GM21423 (cell line): Measurements from ENCODE around the gene PDGFRB.
A peak's percentile ranks its signal among the peaks of the same experiment; 100 is the strongest.
"Not testable (repeated sequence)": the region's sequence is repeated elsewhere in the genome, so short reads cannot be mapped to it uniquely, and the experiment has no call there.

ENCODE experiments used
- ATAC-seq: cut with Tn5 transposase; IDR thresholded peaks from one replicate; pipeline ENCODE4 v1.9.1; 2021; ENCODE audit warnings: mild to moderate bottlenecking, moderate library complexity; ENCODE audit not compliant: unreplicated experiment

Gene PDGFRB

GRCh38 chr5:150092159-150092787 lies 63.4 kb downstream of the PDGFRB start:
- ATAC-seq: no peak

- ATAC-seq: no peak
Observed at GRCh38 chr5:150085950-150086715, 69.5 kb downstream of the PDGFRB start, which contains the start of gene CSF1R. Gene CSF1R (minus strand): TSS chr5:150086554. CDS start chr5:150086427, 127 bp downstream.

- no peak for ATAC-seq
Observed at GRCh38 chr5:150085191-150085912, 70.3 kb downstream of the PDGFRB start.

- ATAC-seq: not testable (repeated sequence)
Observed at GRCh38 chr5:150084754-150085153, 70.9 kb downstream of the PDGFRB start.

- ATAC-seq: no peak
Observed at GRCh38 chr5:150082889-150083288, 72.8 kb downstream of the PDGFRB start.

GRCh38 chr5:150082374-150082773 lies 73.3 kb downstream of the PDGFRB start:
- ATAC-seq: peak; percentile 11

GRCh38 chr5:150081541-150082283 lies 73.9 kb downstream of the PDGFRB start:
- ATAC-seq: peak; percentile 84

- no peak for ATAC-seq
Observed at GRCh38 chr5:150080696-150081435, 74.8 kb downstream of the PDGFRB start.

- ATAC-seq: no peak
Observed at GRCh38 chr5:150079909-150080461, 75.7 kb downstream of the PDGFRB start.

GRCh38 chr5:150078802-150079689 lies 76.6 kb downstream of the PDGFRB start:
- no peak for ATAC-seq

- ATAC-seq: no peak
Observed at GRCh38 chr5:150077996-150078801, 77.4 kb downstream of the PDGFRB start.

- ATAC-seq: no peak
Observed at GRCh38 chr5:150077060-150077459, 78.6 kb downstream of the PDGFRB start.

- no peak for ATAC-seq
Observed at GRCh38 chr5:150075806-150076205, 79.8 kb downstream of the PDGFRB start.

- ATAC-seq: no peak
Observed at GRCh38 chr5:150075233-150075632, 80.4 kb downstream of the PDGFRB start.

- no peak for ATAC-seq
Observed at GRCh38 chr5:150073677-150074076, 82.0 kb downstream of the PDGFRB start.

- no peak for ATAC-seq
Observed at GRCh38 chr5:150073086-150073625, 82.5 kb downstream of the PDGFRB start.

- no peak for ATAC-seq
Observed at GRCh38 chr5:150070821-150071220, 84.8 kb downstream of the PDGFRB start.
